ENCODE data around the gene SLC7A11.
"Not testable (repeated sequence)": the region's sequence is repeated elsewhere in the genome, so short reads cannot be mapped to it uniquely, and the experiment has no call there.

Gene SLC7A11

GRCh38 chr4:138241281-138242075 is 671 bp downstream of the SLC7A11 start:
- no peak for DNase-seq

GRCh38 chr4:138239491-138239890 is 2.7 kb downstream of the SLC7A11 start:
- no peak for DNase-seq

- no peak for DNase-seq
Observed at GRCh38 chr4:138238521-138239292, 3.4 kb downstream of the SLC7A11 start.

- not testable (repeated sequence) for DNase-seq
Observed at GRCh38 chr4:138237132-138237531, 5.0 kb downstream of the SLC7A11 start.

- no peak for DNase-seq
Observed at GRCh38 chr4:138236037-138236436, 6.1 kb downstream of the SLC7A11 start.

GRCh38 chr4:138235419-138235952 is 6.7 kb downstream of the SLC7A11 start:
- DNase-seq, result no peak

- no peak for DNase-seq
Observed at GRCh38 chr4:138234248-138234647, 7.9 kb downstream of the SLC7A11 start.

GRCh38 chr4:138233313-138234034 is 8.7 kb downstream of the SLC7A11 start:
- DNase-seq, result no peak

- DNase-seq, result no peak
Observed at GRCh38 chr4:138232364-138232763, 9.8 kb downstream of the SLC7A11 start.

GRCh38 chr4:138230048-138230447 is 12.1 kb downstream of the SLC7A11 start:
- no peak for DNase-seq

GRCh38 chr4:138229160-138229559 is 13.0 kb downstream of the SLC7A11 start:
- no peak for DNase-seq

GRCh38 chr4:138226351-138226750 is 15.8 kb downstream of the SLC7A11 start:
- no peak for DNase-seq

GRCh38 chr4:138225477-138225876 is 16.7 kb downstream of the SLC7A11 start:
- no peak for DNase-seq

GRCh38 chr4:138224614-138225013 is 17.5 kb downstream of the SLC7A11 start:
- DNase-seq, result no peak

- DNase-seq, result no peak
Observed at GRCh38 chr4:138223231-138223910, 18.8 kb downstream of the SLC7A11 start.

GRCh38 chr4:138222046-138222445 is 20.1 kb downstream of the SLC7A11 start:
- DNase-seq, result no peak

- no peak for DNase-seq
Observed at GRCh38 chr4:138218976-138219375, 23.2 kb downstream of the SLC7A11 start.

GRCh38 chr4:138217567-138217966 is 24.6 kb downstream of the SLC7A11 start:
- no peak for DNase-seq

- no peak for DNase-seq
Observed at GRCh38 chr4:138216272-138216867, 25.8 kb downstream of the SLC7A11 start.

- DNase-seq, result not testable (repeated sequence)
Observed at GRCh38 chr4:138210576-138210975, 31.6 kb downstream of the SLC7A11 start.

- no peak for DNase-seq
Observed at GRCh38 chr4:138209094-138209493, 33.1 kb downstream of the SLC7A11 start.
